ENCODE data around the gene CCDC141.
"Not testable (repeated sequence)": the region's sequence is repeated elsewhere in the genome, so short reads cannot be mapped to it uniquely, and the experiment has no call there.

The CCDC141 gene

GRCh38 chr2:179037807-179038206 lies 12.1 kb downstream of the CCDC141 start:
- DNase-seq: no peak

DNA sequence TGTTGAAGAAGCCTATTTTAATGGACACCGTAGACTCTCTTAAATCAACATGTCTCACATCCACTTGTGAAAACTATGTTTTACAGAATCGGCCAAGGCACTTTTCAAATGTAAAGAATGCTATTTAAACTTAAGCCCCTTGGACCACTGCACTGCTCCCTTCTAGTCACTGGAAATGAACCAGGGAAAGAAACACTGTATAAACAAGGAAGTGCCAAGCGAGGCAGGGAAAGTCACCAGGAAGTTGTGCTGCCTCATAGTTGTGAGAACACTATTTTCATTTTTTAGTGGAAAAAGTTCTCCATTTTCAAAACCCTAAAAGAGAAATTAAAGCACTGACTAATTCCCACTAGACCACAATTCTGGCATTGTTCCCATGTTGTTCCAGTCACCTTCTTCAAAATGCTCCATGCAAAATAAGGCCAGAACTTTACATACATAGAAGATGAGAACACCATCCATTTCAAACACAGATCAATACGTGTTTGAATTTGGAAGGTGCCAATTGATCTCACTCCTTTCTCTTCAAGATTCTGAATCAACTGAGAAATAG lies 13.5 kb downstream of the CCDC141 start:
- no peak for DNase-seq

- DNase-seq: peak; percentile 5 to 14
These were observed 18.1 kb downstream of the CCDC141 start for GRCh38 chr2:179031731-179032408.

- no peak for DNase-seq
These were observed 25.5 kb downstream of the CCDC141 start for GRCh38 chr2:179024445-179024844.

GRCh38 chr2:179022685-179023084 lies 27.3 kb downstream of the CCDC141 start:
- no peak for DNase-seq

DNA sequence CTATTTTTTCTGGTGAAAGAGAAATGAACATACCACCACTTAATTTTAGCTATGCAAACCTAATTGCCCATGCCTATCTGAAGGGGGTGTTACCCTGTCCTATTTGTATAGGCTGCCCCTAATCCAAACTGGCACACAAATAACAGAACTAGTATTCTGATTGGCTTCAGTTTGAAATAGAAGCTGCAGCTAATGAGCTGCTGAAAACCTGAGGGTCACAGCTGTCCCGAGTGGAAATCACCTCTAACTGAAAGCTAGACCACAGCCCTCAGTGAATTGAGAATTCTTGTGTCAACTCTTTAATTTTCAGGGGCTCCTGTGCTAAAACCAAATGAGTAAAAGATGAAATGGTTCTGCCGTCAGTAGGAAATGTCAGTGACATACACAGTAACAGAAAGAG lies 28.7 kb downstream of the CCDC141 start:
- DNase-seq: no peak

DNA sequence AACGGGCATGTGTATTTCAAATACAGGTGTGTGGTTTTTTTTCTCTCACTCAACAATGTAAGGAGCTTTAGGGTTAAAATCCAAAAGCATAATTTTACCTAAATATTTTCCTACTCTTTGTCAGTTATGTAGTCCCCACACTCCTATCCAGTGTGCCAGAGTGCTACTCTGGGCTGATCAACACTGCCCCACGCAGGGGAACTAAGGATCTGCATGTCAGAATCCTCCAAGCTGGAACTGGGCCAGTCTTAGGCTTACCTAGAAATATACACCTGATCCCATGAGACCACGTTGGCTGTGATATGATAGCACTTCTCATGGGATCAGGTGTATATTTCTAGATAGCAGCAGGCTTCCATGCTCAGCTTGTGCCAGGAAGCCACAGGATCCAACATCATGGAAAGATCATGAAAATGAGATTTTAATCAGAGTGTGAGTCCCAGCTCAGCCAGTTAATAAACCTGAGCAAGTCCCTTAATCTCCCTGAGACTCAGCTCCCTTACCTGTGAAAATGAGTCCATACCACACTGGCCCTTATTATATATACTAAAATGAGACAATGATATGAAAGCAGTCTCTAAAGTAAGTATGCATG lies 29.7 kb downstream of the CCDC141 start:
- DNase-seq: peak in 1 of 2 experiments; percentile 27

DNA sequence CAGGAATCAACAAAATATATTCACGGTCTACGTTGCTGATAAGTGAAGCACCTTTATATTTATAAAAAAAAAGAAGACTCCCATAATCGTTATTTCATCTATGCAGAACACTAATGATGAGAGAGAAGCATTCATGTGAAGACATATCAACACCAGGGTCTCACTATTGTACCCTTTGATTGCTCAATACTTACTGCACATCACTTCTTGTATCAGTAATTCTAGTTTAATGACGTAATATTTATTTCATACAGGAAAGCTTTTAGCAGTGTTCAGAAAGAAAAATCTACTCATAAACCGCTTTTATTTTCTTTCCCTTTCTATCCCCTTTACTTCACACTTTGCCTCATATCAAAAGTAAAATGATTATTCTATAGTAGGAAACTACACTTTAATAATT lies 30.7 kb downstream of the CCDC141 start:
- DNase-seq: no peak

- no peak for DNase-seq
These were observed 32.1 kb downstream of the CCDC141 start for GRCh38 chr2:179017773-179018357.

- not testable (repeated sequence) for DNase-seq
These were observed 35.7 kb downstream of the CCDC141 start for GRCh38 chr2:179014189-179014588.

DNA sequence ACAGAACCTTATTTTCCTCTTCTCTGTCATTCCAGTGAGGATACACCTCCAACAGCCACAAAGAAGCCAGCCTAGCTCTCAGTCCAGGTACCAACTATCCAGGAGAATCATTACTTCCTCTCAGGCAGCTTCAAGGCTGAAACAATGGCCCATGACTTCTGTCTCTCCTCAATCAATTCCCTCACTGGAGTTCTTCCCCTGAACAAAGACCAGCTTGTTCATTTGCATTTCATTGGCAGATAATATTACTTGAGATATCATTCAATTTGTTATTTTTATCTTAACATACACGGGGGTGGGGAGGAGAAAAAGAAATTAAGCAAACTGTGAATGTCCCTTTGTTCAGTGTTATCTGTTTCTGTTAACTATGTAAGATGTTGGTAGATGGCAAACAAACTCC lies 44.0 kb downstream of the CCDC141 start:
- DNase-seq: no peak

DNA sequence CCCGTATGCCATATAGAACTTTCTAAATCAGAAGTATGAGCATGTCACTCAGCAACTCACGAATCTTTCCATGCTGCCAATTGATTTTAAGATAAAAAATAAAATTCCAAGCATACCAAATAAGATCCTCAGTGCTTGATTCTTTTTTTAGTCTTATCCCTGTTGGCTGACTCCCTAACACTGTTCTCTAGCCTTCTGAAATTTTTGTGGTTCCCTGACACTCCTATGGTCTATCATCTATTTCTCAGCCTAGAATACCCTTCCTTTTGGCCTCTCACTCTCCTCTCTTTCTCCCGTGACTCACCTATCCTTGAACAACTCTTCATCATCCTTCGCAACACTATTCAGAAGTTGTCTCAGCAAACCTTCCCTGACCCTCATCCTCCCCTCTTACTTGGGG lies 50.5 kb downstream of the CCDC141 start:
- no peak for DNase-seq

- no peak for DNase-seq
These were observed 51.4 kb downstream of the CCDC141 start for GRCh38 chr2:178998539-178998938.

DNA sequence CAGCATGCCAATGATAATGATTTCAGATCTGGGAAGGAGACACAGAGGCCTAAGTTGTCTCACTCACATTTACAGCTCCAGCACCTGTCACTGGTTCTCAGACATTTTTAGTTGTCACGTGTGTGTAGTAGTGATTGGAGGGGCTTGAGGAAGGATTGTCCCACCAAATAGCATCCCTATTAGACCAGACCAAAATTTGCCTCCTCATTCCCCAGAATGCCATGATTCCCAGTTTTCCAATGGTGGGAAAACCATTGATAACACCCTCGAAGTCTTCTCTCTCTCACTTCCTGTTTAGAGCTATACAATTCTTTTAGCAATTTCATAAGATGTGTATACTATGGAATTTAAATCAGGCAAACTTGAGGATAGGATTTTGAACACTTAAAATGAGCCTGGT lies 52.5 kb downstream of the CCDC141 start:
- DNase-seq: no peak

DNA sequence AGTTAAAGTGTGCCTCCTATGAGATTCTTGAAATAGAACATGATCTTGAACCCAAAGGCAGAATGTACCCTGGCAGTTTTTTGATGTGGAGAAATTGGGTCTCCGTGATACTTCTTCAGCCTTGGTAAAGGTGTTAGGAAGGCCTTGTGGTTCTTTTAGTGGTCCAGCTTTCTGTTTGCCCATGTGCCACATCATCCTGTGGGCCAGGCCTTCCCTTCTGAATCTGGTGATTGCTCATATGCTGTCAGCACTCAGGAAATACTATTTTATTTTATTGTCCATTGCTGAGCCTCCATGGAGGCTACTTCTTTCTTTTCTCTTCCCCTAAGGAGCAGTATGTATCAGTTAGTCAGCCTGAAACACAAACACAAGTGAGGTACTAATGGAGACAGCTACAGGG lies 52.9 kb downstream of the CCDC141 start:
- DNase-seq: no peak

GRCh38 chr2:178994264-178994663 lies 55.7 kb downstream of the CCDC141 start:
- DNase-seq: no peak

GRCh38 chr2:178993788-178994187 lies 56.1 kb downstream of the CCDC141 start:
- no peak for DNase-seq

GRCh38 chr2:178992719-178993118 lies 57.2 kb downstream of the CCDC141 start:
- not testable (repeated sequence) for DNase-seq

- no peak for DNase-seq
These were observed 59.2 kb downstream of the CCDC141 start for GRCh38 chr2:178990533-178991241.

- DNase-seq: not testable (repeated sequence)
These were observed 60.5 kb downstream of the CCDC141 start for GRCh38 chr2:178989424-178989823.

DNA sequence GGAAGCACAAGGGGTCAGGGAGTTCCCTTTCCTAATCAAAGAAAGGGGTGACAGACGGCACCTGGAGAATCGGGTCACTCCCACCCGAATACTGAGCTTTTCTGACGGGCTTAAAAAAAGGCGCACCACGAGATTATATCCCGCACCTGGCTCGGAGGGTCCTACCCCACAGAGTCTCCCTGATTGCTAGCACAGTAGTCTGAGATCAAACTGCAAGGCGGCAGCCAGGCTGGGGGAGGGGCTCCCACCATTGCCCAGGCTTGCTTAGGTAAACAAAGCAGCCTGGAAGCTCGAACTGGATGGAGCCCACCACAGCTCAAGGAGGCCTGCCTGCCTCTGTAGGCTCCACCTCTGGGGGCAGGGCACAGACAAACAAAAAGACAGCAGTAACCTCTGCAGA lies 67.3 kb downstream of the CCDC141 start:
- not testable (repeated sequence) for DNase-seq

- DNase-seq: no peak
These were observed 69.1 kb downstream of the CCDC141 start for GRCh38 chr2:178980815-178981214.

GRCh38 chr2:178978667-178979066 lies 71.3 kb downstream of the CCDC141 start:
- DNase-seq: no peak

- DNase-seq: no peak
These were observed 73.6 kb downstream of the CCDC141 start for GRCh38 chr2:178976351-178976750.
